Measurements from ENCODE around the gene CCDC192.

DNA sequence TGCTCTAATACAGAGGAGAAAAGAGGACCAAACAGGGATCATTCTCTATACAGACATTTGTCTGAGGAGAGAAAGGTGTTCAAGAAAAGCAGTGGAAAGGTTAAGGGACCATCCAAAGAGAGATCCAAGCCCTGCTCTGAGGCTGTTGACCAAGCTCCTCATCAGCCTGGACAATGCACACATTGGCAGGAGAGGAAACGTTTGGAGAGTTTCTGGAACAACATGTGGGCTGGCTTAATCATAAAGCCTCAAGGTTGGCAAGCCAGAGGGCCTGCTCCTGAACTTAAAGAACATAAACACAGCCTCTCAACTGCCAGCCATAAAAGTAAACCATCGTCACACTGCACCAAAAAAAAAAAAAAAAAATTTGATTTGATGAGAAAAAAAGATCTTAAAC lies 196.0 kb downstream of the CCDC192 start:
- TF ChIP-seq, protein P1, sequence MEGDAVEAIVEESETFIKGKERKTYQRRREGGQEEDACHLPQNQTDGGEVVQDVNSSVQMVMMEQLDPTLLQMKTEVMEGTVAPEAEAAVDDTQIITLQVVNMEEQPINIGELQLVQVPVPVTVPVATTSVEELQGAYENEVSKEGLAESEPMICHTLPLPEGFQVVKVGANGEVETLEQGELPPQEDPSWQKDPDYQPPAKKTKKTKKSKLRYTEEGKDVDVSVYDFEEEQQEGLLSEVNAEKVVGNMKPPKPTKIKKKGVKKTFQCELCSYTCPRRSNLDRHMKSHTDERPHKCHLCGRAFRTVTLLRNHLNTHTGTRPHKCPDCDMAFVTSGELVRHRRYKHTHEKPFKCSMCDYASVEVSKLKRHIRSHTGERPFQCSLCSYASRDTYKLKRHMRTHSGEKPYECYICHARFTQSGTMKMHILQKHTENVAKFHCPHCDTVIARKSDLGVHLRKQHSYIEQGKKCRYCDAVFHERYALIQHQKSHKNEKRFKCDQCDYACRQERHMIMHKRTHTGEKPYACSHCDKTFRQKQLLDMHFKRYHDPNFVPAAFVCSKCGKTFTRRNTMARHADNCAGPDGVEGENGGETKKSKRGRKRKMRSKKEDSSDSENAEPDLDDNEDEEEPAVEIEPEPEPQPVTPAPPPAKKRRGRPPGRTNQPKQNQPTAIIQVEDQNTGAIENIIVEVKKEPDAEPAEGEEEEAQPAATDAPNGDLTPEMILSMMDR (IDR thresholded peaks at IDR 0.05; ENCODE audit: low read depth, low read length, poor library complexity, severe bottlenecking), result no peak
- no peak for TF ChIP-seq EZH2phosphoT487 (IDR thresholded peaks at IDR 0.05; ENCODE audit: borderline replicate concordance, low read length)
